Germinal center (tissue), 1 donor: ENCODE measurements around the gene BAX.

ENCODE experiments used
- DNase-seq: peaks from one replicate; pipeline ENCODE4 v3.0.0; 2012; ENCODE audit warnings: mixed read lengths, low spot score

Gene BAX

GRCh38 chr19:48933382-48933932 lies 21.2 kb upstream of the BAX start, which contains the start of gene DHDH:
TSS of gene DHDH (plus strand) at chr19:48933699. CDS start at chr19:48933722, 23 bp downstream.
- peak; percentile 87 for DNase-seq

DNA sequence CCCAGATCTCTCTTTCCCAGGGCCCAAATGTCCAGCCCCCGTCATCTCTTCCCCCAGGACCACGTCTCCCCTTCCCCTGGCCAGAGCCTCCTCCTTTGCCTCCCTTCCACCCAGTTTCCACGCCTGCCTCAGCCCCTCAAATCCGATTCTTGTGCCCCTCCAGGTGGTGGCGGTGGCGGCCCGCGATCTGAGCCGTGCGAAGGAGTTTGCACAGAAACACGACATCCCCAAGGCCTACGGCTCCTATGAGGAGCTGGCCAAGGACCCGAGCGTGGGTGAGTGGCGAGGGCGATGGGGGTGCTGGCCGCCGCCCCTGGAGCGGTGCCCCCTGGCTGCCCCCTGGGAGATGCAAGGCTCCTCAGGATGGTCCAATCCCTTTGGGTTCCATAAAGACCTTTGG lies 19.8 kb upstream of the BAX start:
- no peak for DNase-seq

DNA sequence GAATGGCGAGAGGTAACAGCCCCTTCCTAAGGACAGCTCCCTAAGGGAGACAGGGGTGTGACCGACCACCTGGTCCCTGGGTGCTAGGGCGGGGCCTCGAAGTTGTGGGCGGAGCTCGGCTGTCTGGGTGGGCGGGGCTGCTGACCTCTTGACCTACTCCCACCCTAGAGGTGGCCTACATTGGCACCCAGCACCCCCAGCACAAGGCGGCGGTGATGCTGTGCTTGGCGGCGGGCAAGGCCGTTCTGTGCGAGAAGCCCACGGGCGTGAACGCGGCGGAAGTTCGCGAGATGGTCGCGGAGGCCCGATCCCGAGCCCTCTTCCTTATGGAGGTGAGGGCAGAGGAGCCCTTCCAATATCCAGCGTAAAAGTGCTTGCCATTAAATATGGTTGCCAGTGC lies 18.8 kb upstream of the BAX start:
- no peak for DNase-seq

DNA sequence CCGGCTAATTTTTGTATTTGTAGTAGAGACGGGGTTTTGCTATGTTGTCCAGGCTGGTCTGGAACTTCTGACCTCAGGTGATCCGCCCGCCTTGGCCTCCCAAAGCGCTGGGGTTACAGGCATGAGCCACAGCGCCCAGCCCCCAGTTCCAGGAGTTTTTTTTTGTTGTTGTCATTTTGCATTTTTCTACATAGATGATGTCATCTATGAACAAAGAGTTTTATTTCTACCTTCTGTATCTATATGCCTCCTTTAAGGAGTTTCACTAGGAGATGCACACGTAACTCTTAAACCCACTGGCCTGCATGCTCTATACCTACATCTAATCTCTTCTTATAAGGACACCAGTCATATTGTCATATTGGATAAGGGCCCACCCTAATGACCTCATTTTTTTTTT lies 16.4 kb upstream of the BAX start:
- DNase-seq = no peak

GRCh38 chr19:48940902-48941301 lies 13.8 kb upstream of the BAX start:
- no peak for DNase-seq

DNA sequence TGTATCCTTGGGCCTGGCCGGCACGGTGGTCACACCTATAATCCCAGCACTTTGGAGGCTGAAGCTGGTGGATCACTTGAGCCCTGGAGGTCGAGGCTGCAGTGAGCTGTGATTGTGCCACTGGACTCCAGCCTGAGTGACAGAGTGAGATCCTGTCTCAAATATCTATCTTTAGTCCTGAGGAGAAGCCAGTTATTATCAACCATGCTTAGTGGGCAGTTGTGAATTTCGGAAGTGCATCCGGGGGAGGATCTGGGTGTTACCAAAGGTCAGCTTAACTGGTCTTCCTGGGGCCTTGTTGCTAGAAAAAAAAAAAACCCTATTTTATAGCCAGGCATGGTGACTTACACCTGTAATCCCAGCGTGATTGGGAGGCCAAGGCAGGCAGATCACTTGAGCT lies 11.6 kb upstream of the BAX start:
- no peak for DNase-seq

DNA sequence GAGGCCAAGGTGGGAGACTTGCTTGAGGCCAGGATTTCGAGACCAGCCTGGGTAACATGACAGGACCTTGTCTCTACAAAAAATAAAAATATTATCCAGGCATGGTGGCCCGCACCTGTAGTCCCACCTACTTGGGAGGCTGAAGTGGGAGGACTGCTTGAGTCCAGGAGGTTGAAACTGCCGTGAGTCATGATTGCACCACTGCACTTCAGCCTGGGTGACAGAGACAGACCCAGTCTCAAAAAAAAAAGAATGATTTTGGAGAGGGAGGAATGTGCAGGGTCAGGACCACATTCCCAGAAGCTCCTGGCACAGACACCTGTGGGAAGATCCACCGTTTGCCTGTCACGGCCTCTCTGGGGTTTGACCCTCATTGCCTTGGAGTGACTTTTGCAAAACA lies 9.3 kb upstream of the BAX start:
- no peak for DNase-seq

DNA sequence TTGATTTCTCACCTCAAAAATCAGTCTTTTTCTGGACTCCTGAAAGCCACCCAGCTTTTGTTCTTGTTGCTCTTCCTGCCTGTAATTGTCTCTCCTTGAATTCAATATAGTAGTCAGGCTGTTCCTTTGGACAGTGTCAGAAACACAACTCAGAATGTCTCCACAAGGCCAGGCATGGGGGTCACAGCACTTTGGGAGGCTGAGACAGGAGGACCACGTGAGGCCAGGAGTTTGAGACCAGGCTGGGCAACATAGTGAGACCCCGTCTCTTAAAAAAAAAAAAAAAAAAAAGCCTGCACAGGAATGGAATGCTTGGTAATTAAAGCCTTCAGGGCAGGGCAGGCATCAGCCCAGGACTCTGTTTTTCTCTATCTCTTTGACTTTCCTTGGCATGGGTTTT lies 8.9 kb upstream of the BAX start:
- DNase-seq = no peak

- DNase-seq = no peak
Measured at GRCh38 chr19:48946463-48947257, 8.0 kb upstream of the BAX start.

GRCh38 chr19:48947258-48947542 lies 7.5 kb upstream of the BAX start:
- DNase-seq = no peak

DNA sequence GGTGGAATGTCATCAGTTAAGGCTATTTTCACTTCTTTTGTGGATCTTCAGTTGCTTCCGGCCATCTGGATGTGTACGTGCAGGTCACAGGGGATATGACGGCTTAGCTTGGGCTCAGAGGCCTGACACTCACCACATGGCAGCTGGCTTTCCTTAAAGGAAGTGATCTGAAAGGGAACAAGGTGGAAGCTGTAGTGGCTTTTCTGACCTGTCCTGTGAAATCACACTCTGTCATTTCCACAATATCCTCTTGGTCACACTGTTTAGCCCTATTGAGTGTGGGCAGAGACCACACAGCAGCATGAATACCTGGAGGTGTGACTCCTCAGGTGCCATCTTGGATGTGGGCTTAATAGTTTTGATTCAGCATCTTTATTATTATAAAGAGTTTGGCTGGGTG lies 4.5 kb upstream of the BAX start:
- DNase-seq = no peak

DNA sequence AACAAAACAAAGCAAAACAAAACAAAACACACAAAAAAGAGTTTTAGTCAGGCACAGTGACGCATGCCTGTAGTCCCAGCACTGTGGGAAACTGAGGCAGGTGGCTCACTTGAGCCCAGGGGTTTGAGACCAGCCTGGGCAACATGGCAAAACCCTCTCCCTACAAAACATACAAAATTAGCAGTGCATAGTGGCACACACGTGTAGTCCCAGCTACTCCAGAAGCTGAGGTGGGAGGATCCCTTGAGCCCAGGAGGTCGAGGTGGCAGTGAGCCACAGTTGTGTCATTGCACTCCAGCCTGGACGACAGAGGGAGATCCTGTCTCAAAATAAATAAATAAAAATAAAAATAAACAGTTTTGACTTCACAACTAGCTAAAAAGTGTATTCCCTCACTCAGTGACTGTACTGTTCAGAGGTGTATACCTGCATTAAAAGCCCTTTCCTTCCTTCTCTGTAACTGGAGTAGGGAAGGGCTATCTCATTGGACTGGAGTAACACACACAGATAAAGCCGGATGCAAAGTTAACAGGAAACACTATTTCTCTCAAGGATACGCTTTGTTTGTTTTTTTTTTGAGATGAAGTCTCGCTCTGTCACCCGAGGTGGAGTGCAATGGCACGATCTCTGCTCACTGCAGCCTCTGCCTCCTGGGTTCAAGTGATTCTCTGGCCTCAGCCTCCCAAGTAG lies 3.7 kb upstream of the BAX start:
- no peak for DNase-seq

DNA sequence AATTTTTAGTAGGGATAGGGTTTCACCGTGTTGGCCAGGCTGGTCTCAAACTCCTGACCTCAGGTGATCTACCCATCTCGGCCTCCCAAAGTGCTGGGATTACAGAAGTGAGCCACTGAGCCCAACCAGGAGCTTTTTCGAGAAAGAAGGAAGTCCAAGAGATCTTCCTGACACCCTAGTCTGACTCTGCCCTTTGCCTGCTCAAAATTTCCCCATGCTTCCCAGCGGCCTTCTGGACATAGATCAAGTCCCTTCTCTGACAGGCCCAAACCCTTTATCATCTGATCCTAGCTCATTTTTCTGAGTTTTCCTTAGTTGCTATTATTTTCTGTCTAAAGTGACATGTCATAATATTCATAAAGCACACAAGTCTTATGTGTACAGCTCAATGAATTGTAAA lies 1.5 kb upstream of the BAX start:
- no peak for DNase-seq

DNA sequence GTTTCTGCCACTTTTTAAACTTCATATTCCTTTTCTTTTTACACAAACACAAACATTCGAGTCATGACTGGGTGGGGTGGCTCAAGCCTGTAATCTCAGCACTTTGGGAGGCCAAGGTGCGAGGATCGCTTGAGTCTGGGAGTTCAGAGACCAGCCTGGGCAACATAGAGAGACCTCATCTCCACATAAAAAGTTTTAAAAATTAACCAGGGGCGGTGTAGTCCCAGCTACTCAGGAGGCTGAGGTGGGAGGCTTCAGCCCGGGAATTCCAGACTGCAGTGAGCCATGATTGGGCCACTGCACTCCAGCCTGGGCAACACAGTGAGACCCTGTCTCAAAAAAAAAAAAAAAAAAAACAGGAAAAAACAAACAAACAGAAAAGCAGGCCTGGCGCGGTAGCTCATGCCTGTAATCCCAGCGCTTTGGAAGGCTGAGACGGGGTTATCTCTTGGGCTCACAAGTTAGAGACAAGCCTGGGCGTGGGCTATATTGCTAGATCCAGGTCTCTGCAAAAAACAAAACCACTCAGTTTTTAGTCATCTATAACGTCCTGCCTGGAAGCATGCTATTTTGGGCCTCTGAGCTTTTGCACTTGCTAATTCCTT lies 583 bp upstream of the BAX start:
- no peak for DNase-seq

- no peak for DNase-seq
Measured at GRCh38 chr19:48955308-48955958, 758 bp downstream of the BAX start.

- no peak for DNase-seq
Measured at GRCh38 chr19:48958006-48958405, 3.3 kb downstream of the BAX start.

GRCh38 chr19:48959341-48960239 lies 4.9 kb downstream of the BAX start:
- DNase-seq = no peak

DNA sequence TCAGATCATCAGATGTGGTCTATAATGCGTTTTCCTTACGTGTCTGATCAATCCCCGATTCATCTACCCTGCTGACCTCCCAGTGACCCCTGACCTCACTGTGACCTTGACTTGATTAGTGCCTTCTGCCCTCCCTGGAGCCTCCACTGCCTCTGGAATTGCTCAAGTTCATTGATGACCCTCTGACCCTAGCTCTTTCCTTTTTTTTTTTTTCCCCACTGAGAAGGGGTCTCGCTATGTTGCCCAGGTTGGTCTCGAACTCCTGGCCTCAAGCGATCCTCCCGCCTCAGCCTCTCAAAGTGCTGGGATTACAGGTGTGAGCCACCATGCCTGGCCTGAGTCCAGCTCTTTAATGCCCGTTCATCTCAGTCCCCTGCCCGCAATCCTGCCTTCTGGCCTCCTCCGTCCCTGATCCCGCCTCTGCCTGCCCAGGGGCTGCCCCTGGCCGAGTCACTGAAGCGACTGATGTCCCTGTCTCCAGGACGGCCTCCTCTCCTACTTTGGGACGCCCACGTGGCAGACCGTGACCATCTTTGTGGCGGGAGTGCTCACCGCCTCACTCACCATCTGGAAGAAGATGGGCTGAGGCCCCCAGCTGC lies 6.5 kb downstream of the BAX start:
- no peak for DNase-seq

GRCh38 chr19:48961673-48962028 lies 7.0 kb downstream of the BAX start:
- no peak for DNase-seq

DNA sequence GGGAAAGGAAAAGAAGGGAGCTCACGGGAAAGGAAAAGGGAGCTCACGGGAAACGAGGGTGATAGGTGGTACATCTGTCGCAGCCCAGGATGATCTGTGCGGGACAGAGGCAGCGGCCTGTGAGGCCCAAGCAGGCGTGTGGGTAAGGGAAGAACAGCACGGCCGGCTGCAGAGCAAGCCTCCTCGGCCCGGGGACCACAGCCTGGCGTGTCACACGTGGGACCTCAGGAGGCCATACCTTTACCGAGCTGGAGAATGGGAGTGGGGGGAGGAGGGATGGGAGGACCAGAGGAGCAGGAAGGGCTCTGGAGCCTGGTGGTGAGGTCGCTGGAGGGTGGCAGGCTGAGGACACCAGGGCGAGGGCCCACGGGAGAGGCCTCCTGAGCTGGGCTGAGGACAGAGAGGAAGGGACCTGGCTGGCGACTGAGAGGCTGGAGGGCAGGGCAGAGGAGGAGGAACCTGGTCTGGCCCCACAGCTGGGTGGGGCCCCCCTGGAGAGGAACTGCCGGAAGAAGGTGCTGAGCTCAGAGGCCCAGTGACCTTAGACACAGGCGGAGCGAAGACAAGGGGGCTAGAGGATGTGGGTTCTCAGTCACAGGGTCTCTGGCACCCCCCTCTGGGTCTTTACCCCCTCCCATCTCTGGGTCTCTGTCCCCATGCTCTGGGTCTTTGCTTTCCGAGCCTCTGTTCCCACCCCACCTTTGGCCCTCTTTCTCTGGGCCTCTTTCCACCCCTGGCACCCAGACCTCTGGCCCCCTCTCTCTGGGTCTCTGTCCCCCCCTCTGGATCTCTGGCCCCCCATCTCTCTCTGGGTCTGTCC lies 7.6 kb downstream of the BAX start:
- DNase-seq = peak; percentile 75

DNA sequence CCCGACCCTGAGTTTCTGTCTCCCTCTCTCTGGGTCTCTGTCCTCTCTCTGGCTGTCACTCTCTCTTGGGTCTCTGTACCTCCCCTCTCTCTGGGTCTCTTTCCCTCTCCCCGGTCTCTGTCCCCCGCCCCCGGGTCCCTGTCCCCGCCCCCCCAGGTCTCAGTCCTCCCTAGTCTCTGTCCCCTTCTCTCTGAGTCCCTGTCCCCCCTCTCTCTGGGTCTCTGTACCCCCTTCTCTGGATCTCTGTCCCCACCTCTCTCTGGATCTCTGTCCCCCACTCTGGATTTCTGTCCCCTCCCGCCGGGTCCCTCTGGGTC lies 8.1 kb downstream of the BAX start:
- DNase-seq = no peak
